ENCODE results near the gene AP4M1. TPM values are rescaled to one million over a fixed set of nuclear protein-coding genes. Genes with fewer than 3 reads are reported as not detected.

The AP4M1 gene
- total RNA-seq, 1 donor from 2014 or later, result 15.5 TPM

GRCh38 chr7:100147278-100147677 is 45.8 kb downstream of the AP4M1 start:
- Mint-ChIP-seq H3K9me3 (ENCODE audit: unreplicated experiment) (no peaks in the 10 kb centered on the region), H3K4me1 (ENCODE audit: low read depth, unreplicated experiment) (peaks cover 2% of the 10 kb centered on the region), H3K27me3 (ENCODE audit: low read depth, unreplicated experiment) (no peaks in the 10 kb centered on the region), H3K4me3 (ENCODE audit: unreplicated experiment) (no peak overlapping the region), H3K27ac (ENCODE audit: unreplicated experiment) (no peak overlapping the region), H3K36me3 (ENCODE audit: low read depth, unreplicated experiment) (no peaks in the 10 kb centered on the region)
- H3K9ac ChIP-seq (ENCODE audit: low read length), result no peak overlapping the region
- TF ChIP-seq CTCF (IDR thresholded peaks at IDR 0.05; ENCODE audit: insufficient read depth, low read depth, low read length) (no peak), EZH2 (IDR thresholded peaks at IDR 0.05; ENCODE audit: insufficient read depth, low read length) (no peak)
- H3K27ac ChIP-seq (ENCODE audit: low read depth, low read length), result no peak overlapping the region
- H3K36me3 ChIP-seq (ENCODE audit: insufficient read depth, low read length), result no peaks in the 10 kb centered on the region
- H4K20me1 ChIP-seq (ENCODE audit: insufficient read depth, low read length), result peaks cover 3% of the 10 kb centered on the region
- H3K4me1 ChIP-seq (ENCODE audit: insufficient read depth, low read length), result peaks cover 3% of the 10 kb centered on the region
- H3K4me3 ChIP-seq (ENCODE audit: insufficient read depth, low read depth, low read length), result no peak overlapping the region
- no peak for FAIRE-seq
- H3K79me2 ChIP-seq (ENCODE audit: insufficient read depth, low read length), result peaks cover 17% of the 10 kb centered on the region
- no peaks in the 10 kb centered on the region for H3K9me3 ChIP-seq (ENCODE audit: insufficient read depth, low read depth, low read length)
- no peaks in the 10 kb centered on the region for H3K27me3 ChIP-seq (ENCODE audit: insufficient read depth, low read length)
- no peak for DNase-seq (ENCODE audit: low read depth)
- no peak overlapping the region for H3K4me2 ChIP-seq (ENCODE audit: low read length)
- H2AFZ ChIP-seq (ENCODE audit: low read depth, low read length), result no peak overlapping the region

- H3K79me2 ChIP-seq (ENCODE audit: insufficient read depth, low read length), result peaks cover 17% of the 10 kb centered on the region
- peaks cover 8% of the 10 kb centered on the region for H4K20me1 ChIP-seq (ENCODE audit: insufficient read depth, low read length)
- no peak for DNase-seq (ENCODE audit: low read depth)
- peak overlapping the region; percentile 46 for H3K4me3 ChIP-seq (ENCODE audit: insufficient read depth, low read depth, low read length)
- H3K27ac Mint-ChIP-seq (ENCODE audit: unreplicated experiment), result peak overlapping the region; percentile 86
- peak overlapping the region; percentile 99 for H3K4me2 ChIP-seq (ENCODE audit: low read length)
- no peaks in the 10 kb centered on the region for H3K27me3 Mint-ChIP-seq (ENCODE audit: low read depth, unreplicated experiment)
- peak overlapping the region; percentile 98 for H3K4me3 Mint-ChIP-seq (ENCODE audit: unreplicated experiment)
- H3K27ac ChIP-seq (ENCODE audit: low read depth, low read length), result peak overlapping the region; percentile 34
- H3K9me3 ChIP-seq (ENCODE audit: insufficient read depth, low read depth, low read length), result no peaks in the 10 kb centered on the region
- H3K9ac ChIP-seq (ENCODE audit: low read length), result peak overlapping the region; percentile 61
- peaks cover 3% of the 10 kb centered on the region for H3K4me1 ChIP-seq (ENCODE audit: insufficient read depth, low read length)
- H3K36me3 ChIP-seq (ENCODE audit: insufficient read depth, low read length), result no peaks in the 10 kb centered on the region
- FAIRE-seq, result no peak
- no peaks in the 10 kb centered on the region for H3K27me3 ChIP-seq (ENCODE audit: insufficient read depth, low read length)
- peak overlapping the region; percentile 88 for H2AFZ ChIP-seq (ENCODE audit: low read depth, low read length)
- no peaks in the 10 kb centered on the region for H3K9me3 Mint-ChIP-seq (ENCODE audit: unreplicated experiment)
- no peaks in the 10 kb centered on the region for H3K4me1 Mint-ChIP-seq (ENCODE audit: low read depth, unreplicated experiment)
- H3K36me3 Mint-ChIP-seq (ENCODE audit: low read depth, unreplicated experiment), result peaks cover 3% of the 10 kb centered on the region
- no peak for TF ChIP-seq CTCF (IDR thresholded peaks at IDR 0.05; ENCODE audit: insufficient read depth, low read depth, low read length)
- TF ChIP-seq EZH2 (IDR thresholded peaks at IDR 0.05; ENCODE audit: insufficient read depth, low read length), result no peak
Measured at GRCh38 chr7:100148225-100148558, 46.7 kb downstream of the AP4M1 start.

GRCh38 chr7:100148559-100149328 is 47.3 kb downstream of the AP4M1 start, which contains the start of gene LAMTOR4:
Gene LAMTOR4 (plus strand): TSS chr7:100148918. CDS start chr7:100148973, 55 bp downstream.
- H3K4me2 ChIP-seq (ENCODE audit: low read length), result peak within 1 kb of the TSS; percentile 99
- peaks cover 17% of the 10 kb centered on the region for H3K79me2 ChIP-seq (ENCODE audit: insufficient read depth, low read length)
- no peaks in the 10 kb centered on the region for H3K27me3 ChIP-seq (ENCODE audit: insufficient read depth, low read length)
- H3K27me3 Mint-ChIP-seq (ENCODE audit: low read depth, unreplicated experiment), result no peaks in the 10 kb centered on the region
- H3K27ac Mint-ChIP-seq (ENCODE audit: unreplicated experiment), result peak within 1 kb of the TSS; percentile 86
- TF ChIP-seq CTCF (IDR thresholded peaks at IDR 0.05; ENCODE audit: insufficient read depth, low read depth, low read length), result no peak
- TF ChIP-seq EZH2 (IDR thresholded peaks at IDR 0.05; ENCODE audit: insufficient read depth, low read length), result no peak
- H3K4me1 ChIP-seq (ENCODE audit: insufficient read depth, low read length), result peaks cover 3% of the 10 kb centered on the region
- H3K4me3 ChIP-seq (ENCODE audit: insufficient read depth, low read depth, low read length), result peak within 1 kb of the TSS; percentile 88
- no peaks in the 10 kb centered on the region for H3K36me3 ChIP-seq (ENCODE audit: insufficient read depth, low read length)
- H3K36me3 Mint-ChIP-seq (ENCODE audit: low read depth, unreplicated experiment), result peaks cover 6% of the 10 kb centered on the region
- no peaks in the 10 kb centered on the region for H3K9me3 Mint-ChIP-seq (ENCODE audit: unreplicated experiment)
- DNase-seq (ENCODE audit: low read depth) (peak; percentile 97), FAIRE-seq (peak; percentile 64)
- peak within 1 kb of the TSS; percentile 88 for H2AFZ ChIP-seq (ENCODE audit: low read depth, low read length)
- H4K20me1 ChIP-seq (ENCODE audit: insufficient read depth, low read length), result peaks cover 12% of the 10 kb centered on the region
- H3K9ac ChIP-seq (ENCODE audit: low read length), result peak within 1 kb of the TSS; percentile 96
- H3K4me1 Mint-ChIP-seq (ENCODE audit: low read depth, unreplicated experiment), result no peaks in the 10 kb centered on the region
- H3K9me3 ChIP-seq (ENCODE audit: insufficient read depth, low read depth, low read length), result no peaks in the 10 kb centered on the region
- H3K4me3 Mint-ChIP-seq (ENCODE audit: unreplicated experiment), result peak within 1 kb of the TSS; percentile 98
- peak within 1 kb of the TSS; percentile 60 for H3K27ac ChIP-seq (ENCODE audit: low read depth, low read length)

Data from astrocyte (in vitro differentiated cells and primary cell).